HG03442 (cell line): ENCODE data around the gene CCL8.

Experiments
- ATAC-seq: cut with Tn5 transposase; IDR thresholded peaks from one replicate; pipeline ENCODE4 v1.9.1; 2021; ENCODE audit warnings: mild to moderate bottlenecking, moderate library complexity; ENCODE audit not compliant: unreplicated experiment

CCL8 gene

GRCh38 chr17:34366529-34367107, 47.4 kb downstream of the CCL8 start:
- no peak for ATAC-seq

DNA sequence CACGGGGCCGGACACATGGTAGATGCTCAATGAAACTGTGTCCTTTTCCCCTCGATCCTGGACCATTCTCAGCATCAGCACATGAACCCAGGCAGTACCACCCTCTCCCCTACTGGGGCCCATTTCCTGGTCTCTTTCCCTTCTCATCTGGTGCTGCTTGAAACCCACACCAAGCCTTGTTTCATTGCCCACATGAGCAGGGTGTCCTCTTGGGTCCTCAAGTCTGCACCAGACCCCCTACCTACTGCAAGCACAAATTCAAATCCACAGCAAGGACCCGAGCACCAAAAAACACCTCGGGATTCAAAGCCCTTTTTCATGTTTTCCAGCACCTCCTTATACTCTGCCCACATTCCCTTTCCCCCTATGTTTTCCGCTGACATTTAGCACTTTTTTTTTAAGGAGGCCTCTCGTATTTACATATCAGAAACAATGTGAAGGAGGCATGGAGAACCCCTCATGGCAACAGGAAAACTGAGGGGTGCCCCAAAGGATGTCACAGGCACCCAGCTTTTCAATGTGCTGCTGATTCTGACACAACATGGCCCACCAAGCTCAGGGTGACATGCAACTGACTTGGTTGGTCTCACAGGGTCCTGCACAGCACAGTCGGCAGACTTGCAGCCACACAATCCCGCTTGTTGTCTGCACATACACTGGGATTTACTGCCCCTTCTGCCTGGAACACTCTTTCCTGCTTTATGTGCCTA, 48.4 kb downstream of the CCL8 start:
- no peak for ATAC-seq

DNA sequence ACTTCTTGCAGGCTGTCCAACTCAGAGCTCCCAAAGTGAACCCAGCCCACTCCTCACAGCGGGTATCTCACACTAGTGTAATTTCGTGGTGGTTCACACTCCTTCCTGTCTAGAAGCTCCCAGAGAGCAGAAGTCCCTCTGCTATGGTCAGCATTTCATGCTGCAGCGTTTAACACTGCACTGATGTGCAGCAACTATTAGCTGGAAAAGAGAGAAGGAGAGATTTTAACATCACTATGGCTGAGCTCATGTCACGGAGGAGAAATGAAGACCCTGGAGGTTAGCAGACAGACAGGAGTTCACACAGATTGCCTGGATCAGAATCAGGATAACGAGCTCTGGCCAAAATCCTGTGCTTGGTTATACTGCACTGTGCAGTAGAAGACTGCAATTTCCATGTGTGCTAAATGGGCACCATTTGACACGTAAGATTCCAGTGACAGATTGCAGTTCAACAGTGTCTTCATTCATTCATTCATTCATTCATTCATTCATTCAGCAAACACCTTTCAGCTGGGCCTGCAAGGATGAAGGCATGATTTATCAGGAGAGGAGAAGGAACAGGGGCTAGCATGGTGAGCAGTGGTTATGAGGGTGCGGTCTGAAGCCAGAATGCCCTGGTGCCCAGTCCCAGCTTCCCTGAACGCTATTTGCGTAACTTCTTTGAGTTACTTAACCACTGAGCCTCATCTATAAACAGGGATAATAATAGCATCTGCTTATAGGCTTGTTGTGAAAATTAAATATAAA, 49.1 kb downstream of the CCL8 start:
- no peak for ATAC-seq

DNA sequence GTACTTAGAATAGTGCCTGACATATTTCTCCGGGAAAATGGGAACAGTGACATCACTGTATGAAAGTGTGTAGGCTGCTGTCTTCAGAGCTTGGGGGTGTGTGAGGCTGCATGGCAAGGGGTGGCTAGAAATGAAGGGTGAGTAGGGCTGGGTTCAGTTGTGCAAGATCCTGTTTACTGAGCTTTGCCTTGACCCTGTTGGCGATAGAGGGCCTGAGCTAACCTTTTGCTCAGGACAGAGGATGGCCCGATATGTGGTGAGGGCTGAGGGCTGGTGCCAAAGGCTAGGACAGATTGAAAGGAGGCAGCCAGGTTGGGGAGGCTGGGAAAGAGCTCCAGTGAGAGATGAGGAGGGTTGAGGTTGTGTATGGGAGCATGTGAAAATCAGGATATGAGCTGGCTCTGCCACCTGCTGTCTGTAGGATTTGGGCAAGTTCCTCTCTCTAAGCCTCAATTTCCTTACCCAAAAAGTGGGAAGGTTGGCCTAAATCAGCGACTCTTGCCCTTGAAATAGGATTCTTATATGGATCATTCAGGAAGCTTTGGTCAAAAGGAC, 49.8 kb downstream of the CCL8 start:
- ATAC-seq: no peak

DNA sequence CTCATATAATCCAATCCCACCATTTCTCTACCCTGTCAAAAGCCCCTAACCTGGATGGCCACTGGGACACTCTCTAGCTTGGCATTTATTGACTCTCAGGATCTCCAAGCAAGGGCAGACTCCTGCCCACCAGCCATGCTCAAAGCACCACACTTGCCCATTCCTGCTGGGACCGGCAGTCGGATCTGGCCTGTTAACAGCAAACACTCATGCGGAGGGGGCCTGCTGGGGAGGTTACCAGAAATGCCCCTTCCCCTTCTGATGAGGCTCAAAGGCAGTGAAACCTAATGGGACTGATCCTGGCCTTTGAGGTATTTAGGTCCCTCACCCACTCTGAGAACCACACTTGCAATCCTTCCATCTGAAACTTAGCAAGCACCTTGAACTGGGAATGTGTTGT, 50.3 kb downstream of the CCL8 start:
- ATAC-seq: no peak

- no peak for ATAC-seq
These were observed 51.3 kb downstream of the CCL8 start for GRCh38 chr17:34370376-34370996.

DNA sequence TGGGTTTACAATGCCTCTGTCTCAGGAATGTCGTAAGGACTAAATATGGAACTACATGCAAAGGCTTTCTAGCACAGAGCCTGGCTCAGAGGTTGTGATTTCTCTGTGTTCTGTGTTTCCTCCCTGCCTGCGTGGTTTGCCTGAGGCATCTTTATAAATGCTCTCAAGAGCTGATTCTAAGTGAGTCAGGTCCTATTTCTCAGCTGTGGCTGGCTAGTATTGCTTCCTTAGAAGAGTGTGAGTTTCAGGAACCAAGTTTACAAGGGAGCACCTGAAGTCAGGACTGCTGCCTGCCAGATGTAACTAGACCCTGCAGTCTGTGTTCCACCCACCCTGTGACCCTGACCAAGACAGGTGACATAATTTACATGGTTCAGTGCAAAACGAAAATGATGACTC, 51.8 kb downstream of the CCL8 start:
- no peak for ATAC-seq
